CD4-positive, alpha-beta T cell treated with Interleukin-17A for 4 hours (primary cell): ENCODE data around the gene MTCL1.

Experiments
- DNase-seq: peaks from one replicate; pipeline ENCODE4 v3.0.0-alpha.2; 2020; ENCODE audit warnings: mixed read lengths

MTCL1 gene

DNA sequence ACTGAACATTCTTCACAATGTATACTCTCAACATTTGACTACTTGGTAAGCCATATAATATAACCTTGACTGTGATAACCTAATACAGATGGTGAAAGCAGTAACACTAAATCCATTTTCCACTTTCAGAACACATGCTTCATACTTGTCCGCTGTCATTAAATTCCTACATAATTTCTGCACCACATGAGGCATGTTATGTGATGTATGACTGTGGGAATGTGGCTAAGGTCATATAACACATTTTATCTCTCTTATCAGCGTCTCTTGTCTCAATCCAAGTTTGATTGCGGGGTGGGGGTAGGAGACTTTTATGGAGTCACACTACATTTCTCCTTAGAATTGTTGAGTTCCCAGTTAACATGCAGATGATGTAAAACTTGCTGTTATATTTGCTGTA, 110.9 kb downstream of the MTCL1 start:
- DNase-seq = no peak

GRCh38 chr18:8816816-8817215, 111.5 kb downstream of the MTCL1 start:
- DNase-seq = no peak

GRCh38 chr18:8818982-8819381, 113.6 kb downstream of the MTCL1 start:
- DNase-seq = no peak

DNA sequence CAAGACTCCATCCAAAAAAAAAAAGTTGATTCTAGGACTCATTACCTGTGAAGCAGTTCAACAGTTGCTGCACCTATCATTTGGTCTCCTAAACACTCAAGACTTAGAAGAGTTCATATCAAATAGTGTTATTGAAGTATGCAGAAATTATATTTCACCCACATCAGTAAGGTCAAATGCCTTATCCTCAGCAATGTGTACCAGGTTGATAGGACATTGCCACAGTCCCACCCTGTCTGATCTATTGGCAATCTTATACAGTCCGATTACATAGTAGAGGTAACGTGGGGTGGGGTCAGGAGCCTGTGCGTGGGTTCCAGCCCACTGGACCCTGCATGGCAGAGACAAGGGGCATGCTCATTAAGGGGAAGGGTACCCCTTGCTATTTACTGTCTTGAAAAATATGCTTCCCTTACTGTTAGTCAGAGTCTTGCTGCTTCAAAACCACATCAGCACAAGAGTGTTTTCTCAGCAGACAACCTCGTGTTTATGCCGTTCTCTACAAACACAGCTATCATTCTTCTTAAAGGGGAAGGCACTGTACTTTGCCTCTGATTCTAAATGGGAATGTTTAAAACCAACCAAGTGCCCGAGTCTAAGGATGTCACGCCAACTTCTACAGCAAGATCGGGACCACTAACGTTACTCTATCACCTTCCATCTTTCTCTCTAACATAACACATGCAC, 115.2 kb downstream of the MTCL1 start:
- no peak for DNase-seq

- DNase-seq = no peak
Measured at GRCh38 chr18:8821083-8821465, 115.7 kb downstream of the MTCL1 start.

DNA sequence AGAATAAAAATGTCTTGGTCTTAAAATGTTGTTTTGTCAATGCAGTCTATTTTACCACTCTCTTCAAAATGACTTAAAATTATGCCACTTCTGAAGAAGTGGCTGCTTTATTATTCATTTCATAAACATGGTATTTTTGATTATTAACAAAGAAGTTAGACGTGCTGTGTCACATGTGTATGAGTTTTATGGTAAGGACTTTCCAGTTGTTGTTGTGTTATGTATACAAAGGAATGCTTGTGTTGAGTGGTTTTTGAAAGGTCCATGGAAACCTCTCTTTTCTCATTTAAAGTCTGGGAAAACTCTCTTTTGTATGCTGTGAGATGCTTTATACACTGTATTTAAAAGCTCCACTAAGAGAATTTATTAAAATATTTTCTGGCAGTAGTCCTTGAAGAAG, 116.2 kb downstream of the MTCL1 start:
- DNase-seq = no peak

- no peak for DNase-seq
Measured at GRCh38 chr18:8822643-8823042, 117.3 kb downstream of the MTCL1 start.

- DNase-seq = no peak
Measured at GRCh38 chr18:8823530-8823929, 118.2 kb downstream of the MTCL1 start.

- no peak for DNase-seq
Measured at GRCh38 chr18:8824846-8825245, 119.5 kb downstream of the MTCL1 start.

DNA sequence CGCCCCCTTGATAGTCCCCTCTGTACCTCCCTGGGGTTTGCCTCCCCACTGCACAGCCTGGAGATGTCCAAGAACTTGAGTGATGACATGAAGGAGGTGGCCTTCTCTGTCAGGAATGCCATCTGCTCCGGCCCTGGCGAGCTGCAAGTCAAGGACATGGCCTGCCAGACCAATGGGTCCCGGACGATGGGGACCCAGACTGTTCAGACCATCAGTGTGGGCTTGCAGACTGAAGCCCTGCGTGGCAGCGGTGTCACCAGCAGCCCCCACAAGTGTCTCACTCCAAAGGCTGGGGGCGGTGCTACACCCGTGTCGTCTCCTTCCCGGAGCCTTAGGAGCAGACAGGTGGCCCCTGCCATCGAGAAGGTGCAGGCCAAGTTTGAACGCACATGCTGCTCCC, 119.9 kb downstream of the MTCL1 start:
- DNase-seq = no peak

- DNase-seq = no peak
Measured at GRCh38 chr18:8825729-8826375, 120.5 kb downstream of the MTCL1 start.

GRCh38 chr18:8826514-8826913, 121.2 kb downstream of the MTCL1 start:
- no peak for DNase-seq

DNA sequence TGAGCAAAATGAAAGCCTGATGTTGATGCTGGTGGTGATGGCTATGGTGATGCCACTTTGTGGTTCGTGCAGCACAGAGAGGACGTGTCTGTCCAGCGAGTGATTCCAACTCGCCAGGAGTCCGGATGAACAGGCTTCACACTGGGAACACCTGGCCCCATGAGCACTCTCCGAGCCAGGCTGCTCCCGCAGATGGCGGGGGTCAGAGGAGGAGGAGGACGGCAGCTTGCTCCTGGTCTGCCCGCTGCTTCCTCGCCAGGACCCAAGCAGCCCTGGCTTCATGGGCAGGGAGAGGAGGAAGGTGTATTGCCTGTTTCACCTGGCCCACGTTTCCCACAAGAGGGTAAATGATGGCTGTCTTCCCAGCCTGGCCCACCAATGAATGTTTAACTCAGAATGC, 121.6 kb downstream of the MTCL1 start:
- DNase-seq = no peak

- no peak for DNase-seq
Measured at GRCh38 chr18:8828300-8828699, 122.9 kb downstream of the MTCL1 start.

DNA sequence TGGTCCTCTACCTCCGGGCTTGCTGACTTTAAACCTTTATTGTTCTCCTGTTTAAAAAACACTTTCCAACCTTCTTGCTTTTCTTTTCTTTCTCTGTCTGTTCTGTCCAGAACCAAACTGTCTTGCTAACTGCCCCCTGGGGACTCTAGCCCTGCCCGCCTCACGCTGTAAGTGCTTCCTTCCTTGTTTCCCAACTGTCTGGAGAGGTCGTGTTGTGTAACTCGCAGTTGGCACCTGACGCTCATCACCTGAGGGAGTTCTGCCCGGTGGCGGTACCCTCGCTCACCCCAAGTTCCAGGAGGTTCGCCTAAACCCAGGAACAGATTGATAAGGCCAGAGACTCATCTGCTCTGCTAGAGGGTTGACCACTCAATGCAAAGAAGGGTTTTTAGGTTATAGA, 123.4 kb downstream of the MTCL1 start:
- DNase-seq = no peak

GRCh38 chr18:8830067-8831060, 125.0 kb downstream of the MTCL1 start:
- DNase-seq = no peak

DNA sequence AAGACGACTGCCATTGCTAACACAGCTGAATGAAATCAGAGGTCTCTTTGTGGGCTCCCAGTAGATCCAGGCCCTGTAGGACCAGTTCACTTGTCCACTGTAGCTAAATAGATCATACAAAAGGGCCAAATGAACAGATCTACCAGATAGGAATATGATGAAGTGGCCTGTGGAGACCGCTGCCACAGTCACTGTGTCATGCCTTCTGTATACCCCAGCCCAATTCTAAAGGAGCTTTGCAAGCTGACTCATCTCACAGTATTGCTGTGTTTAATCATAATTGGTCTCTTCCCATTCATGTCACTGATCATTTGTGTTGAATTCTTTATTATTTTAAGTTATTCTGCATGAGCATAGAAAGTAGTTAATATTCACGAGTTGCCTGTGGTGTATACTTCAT, 125.8 kb downstream of the MTCL1 start:
- no peak for DNase-seq

GRCh38 chr18:8831531-8831930, 126.2 kb downstream of the MTCL1 start:
- no peak for DNase-seq

- no peak for DNase-seq
Measured at GRCh38 chr18:8833480-8833879, 128.1 kb downstream of the MTCL1 start.

DNA sequence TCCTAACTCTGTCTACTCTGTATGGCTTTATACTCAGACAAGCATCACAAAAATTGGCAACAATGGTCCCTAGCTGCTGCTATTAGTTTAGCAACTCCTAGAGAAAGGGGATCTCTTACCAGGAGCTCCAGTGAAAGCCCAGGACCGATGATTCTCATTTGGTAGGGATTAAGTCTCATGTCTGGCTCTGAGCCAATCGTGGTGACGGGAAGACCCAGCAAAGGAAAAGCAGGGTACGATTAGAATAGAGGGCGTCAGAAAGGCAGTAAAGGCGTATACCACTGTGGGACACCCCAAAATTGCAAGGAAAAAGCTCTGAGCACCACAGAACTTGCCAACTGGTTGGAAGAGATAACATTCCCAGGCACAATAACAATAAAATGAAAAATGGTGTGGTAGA, 129.5 kb downstream of the MTCL1 start:
- DNase-seq = no peak

- no peak for DNase-seq
Measured at GRCh38 chr18:8835521-8835953, 130.2 kb downstream of the MTCL1 start.

- DNase-seq = no peak
Measured at GRCh38 chr18:8839281-8839680, 133.9 kb downstream of the MTCL1 start.

DNA sequence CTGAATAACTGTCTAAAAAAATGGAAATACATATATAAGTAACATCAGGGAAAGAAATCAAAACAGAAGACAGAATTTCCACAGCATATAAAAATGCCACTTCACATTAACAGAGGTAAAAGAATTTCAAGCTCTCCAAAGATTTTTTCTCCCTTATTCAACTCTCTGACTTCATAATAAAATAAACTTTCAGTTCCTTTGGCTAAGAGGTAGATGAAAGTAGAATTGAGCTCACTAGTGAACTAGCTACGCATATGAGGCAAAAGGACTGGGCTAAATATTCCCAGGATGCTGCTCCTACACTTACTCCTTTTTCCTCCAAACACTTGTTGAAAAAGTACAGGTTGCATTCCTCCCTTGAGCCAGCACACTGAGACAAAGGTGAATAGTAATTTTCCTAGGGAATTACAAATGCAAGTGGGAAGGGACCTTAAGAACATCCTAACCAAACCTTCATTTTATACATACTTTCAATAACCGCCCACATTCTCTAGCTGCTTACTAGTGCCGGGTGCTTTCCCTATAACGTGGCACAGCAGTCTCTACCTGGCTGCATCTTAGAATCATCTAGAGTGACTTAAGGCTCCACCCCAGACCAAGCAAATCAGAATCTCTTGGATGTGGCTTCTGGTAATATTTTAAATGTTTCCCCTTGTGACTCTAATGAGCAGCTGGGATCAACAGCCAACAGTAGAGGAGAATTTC, 136.6 kb downstream of the MTCL1 start:
- no peak for DNase-seq
